Chondrocyte (in vitro differentiated cells): ENCODE results near the gene SMOC2. TPM values are rescaled to one million over a fixed set of nuclear protein-coding genes. Genes with fewer than 3 reads are reported as not detected.

Experiments used
- DNase-seq: peaks from one replicate; pipeline ENCODE4 v3.0.0; 2021; ENCODE audit warnings: mixed read lengths, low spot score
- H3K27ac Mint-ChIP-seq: one replicate; pipeline ENCODE4 v1.8.0; 2021; ENCODE audit warnings: mild to moderate bottlenecking, moderate library complexity, mixed read lengths; ENCODE audit not compliant: unreplicated experiment
- H3K27me3 Mint-ChIP-seq: 2 replicates; pipeline ENCODE4 v1.8.0; 2021; ENCODE audit warnings: low read depth, mixed read lengths
- H3K36me3 Mint-ChIP-seq: 2 replicates; pipeline ENCODE4 v1.8.0; 2021; ENCODE audit warnings: low read depth, mixed read lengths
- H3K4me1 Mint-ChIP-seq: 2 replicates; pipeline ENCODE4 v1.8.0; 2021; ENCODE audit warnings: low read depth, mild to moderate bottlenecking, mixed read lengths
- H3K4me3 Mint-ChIP-seq: one replicate; pipeline ENCODE4 v1.8.0; 2021; ENCODE audit warnings: mild to moderate bottlenecking, moderate library complexity, mixed read lengths; ENCODE audit not compliant: unreplicated experiment
- H3K9me3 Mint-ChIP-seq: 2 replicates; pipeline ENCODE4 v1.8.0; 2021; ENCODE audit warnings: low read depth, mixed read lengths
- total RNA-seq: library from RNA; stranded (reverse); gene quantifications from 3 replicates; pipeline ENCODE4 v1.2.1, GENCODE V29; 2021
- TF ChIP-seq, protein P1 (sequence below): fragments of 200-600 bp; sonication (generic); IDR thresholded peaks from 2 replicates; pipeline ENCODE4 v1.5.0; 2021; ENCODE audit warnings: antibody characterized with exemption, mild to moderate bottlenecking, moderate library complexity

Gene SMOC2
- total RNA-seq, 1 donor from 2014 or later: 148 TPM

DNA sequence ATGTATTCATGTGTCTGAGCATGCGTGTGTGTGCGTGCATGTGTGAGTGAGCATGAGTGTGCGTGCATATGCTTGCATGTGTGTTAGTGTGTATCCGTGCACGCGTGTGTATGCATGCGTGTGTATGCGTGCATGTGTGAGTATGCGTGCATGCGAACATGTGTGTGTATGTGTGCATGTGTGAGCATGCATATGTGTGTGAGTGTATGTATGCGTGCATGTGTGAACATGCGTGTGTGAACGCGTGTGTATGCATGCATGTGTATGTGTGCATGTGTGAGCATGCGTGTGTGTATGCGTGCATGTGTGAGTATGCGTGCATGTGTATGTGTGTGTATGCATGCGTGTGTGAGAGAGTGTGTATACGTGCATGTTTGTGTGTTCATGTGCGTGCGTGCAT, 77.9 kb downstream of the SMOC2 start:
- peaks cover 6% of the 10 kb centered on the region for H3K27me3 Mint-ChIP-seq
- H3K9me3 Mint-ChIP-seq: no peaks in the 10 kb centered on the region
- H3K27ac Mint-ChIP-seq: no peak overlapping the region
- H3K4me3 Mint-ChIP-seq: no peak overlapping the region
- peaks cover 29% of the 10 kb centered on the region for H3K36me3 Mint-ChIP-seq
- TF ChIP-seq, protein P1, sequence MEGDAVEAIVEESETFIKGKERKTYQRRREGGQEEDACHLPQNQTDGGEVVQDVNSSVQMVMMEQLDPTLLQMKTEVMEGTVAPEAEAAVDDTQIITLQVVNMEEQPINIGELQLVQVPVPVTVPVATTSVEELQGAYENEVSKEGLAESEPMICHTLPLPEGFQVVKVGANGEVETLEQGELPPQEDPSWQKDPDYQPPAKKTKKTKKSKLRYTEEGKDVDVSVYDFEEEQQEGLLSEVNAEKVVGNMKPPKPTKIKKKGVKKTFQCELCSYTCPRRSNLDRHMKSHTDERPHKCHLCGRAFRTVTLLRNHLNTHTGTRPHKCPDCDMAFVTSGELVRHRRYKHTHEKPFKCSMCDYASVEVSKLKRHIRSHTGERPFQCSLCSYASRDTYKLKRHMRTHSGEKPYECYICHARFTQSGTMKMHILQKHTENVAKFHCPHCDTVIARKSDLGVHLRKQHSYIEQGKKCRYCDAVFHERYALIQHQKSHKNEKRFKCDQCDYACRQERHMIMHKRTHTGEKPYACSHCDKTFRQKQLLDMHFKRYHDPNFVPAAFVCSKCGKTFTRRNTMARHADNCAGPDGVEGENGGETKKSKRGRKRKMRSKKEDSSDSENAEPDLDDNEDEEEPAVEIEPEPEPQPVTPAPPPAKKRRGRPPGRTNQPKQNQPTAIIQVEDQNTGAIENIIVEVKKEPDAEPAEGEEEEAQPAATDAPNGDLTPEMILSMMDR: no peak
- H3K4me1 Mint-ChIP-seq: peaks cover 26% of the 10 kb centered on the region
- DNase-seq: no peak

DNA sequence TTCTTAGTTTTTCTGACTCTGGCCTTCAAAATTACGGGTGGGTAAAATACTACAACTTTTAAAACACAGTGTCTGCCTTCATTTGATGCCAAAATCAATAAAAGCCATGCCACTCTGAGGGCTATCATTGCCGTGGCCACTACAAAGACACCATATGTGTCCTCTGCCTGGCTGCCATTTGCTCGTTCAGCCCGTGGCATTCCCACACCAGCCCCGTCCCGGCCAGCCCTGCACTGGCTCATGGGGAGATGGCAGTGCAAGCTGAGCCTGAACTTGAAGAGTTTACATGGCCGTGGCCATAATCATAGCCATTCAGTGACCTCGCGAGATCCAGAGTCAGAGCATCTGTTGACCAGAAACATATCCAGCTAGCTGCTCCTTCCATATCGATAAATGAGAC, 79.2 kb downstream of the SMOC2 start:
- TF ChIP-seq, protein P1: no peak
- H3K27me3 Mint-ChIP-seq: peaks cover 6% of the 10 kb centered on the region
- no peaks in the 10 kb centered on the region for H3K9me3 Mint-ChIP-seq
- peaks cover 19% of the 10 kb centered on the region for H3K36me3 Mint-ChIP-seq
- H3K4me1 Mint-ChIP-seq: peaks cover 20% of the 10 kb centered on the region
- no peak for DNase-seq
- no peak overlapping the region for H3K27ac Mint-ChIP-seq
- H3K4me3 Mint-ChIP-seq: no peak overlapping the region

DNA sequence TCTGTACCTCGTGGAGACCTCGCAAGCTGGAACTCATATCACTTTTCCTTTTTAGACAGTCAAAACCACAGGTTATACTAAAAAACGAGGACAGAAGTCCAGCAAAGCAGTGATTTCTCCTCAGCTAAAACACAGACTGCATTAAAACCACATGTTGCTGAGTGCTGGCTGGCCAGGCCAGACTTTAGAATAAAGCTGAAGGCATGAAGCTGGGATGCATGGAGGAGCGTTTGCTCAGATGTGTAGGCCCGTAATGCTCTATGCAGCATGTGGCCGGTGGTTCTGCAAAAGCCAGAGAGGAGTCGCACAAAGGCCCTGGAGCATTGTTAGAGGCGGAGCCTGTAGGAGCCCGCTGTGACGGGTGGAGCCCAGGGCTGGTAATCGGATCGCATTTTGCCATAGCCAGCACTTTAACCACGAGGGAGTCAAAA, 83.6 kb downstream of the SMOC2 start:
- H3K36me3 Mint-ChIP-seq: peaks cover 14% of the 10 kb centered on the region
- peaks cover 39% of the 10 kb centered on the region for H3K4me1 Mint-ChIP-seq
- H3K9me3 Mint-ChIP-seq: no peaks in the 10 kb centered on the region
- H3K4me3 Mint-ChIP-seq: no peak overlapping the region
- TF ChIP-seq, protein P1: no peak
- H3K27me3 Mint-ChIP-seq: peaks cover 6% of the 10 kb centered on the region
- no peak overlapping the region for H3K27ac Mint-ChIP-seq
- DNase-seq: no peak

DNA sequence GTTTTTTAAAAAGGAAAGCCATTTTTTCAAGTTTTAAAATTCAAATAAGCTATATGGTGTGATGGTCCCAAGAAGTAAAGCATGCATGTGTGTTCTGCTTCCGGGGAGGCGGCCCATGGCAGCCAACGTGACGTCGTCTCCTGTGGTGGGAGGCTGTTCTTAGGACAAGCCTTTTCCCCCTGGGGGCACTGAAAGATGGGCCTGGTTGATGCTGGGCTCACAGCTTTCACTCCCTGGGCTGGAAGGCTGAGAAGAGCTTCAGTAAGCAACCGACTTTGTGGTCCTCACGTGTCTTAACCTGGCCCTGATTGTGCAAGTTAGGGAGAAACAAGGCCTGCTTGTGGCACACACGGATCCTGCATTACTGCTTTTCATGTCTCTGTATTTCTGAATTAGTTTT, 84.1 kb downstream of the SMOC2 start:
- Mint-ChIP-seq H3K27ac (no peak overlapping the region), H3K27me3 (peaks cover 6% of the 10 kb centered on the region), H3K4me1 (peaks cover 42% of the 10 kb centered on the region), H3K36me3 (peaks cover 14% of the 10 kb centered on the region), H3K9me3 (no peaks in the 10 kb centered on the region), H3K4me3 (no peak overlapping the region)
- TF ChIP-seq, protein P1: no peak
- DNase-seq: no peak

DNA sequence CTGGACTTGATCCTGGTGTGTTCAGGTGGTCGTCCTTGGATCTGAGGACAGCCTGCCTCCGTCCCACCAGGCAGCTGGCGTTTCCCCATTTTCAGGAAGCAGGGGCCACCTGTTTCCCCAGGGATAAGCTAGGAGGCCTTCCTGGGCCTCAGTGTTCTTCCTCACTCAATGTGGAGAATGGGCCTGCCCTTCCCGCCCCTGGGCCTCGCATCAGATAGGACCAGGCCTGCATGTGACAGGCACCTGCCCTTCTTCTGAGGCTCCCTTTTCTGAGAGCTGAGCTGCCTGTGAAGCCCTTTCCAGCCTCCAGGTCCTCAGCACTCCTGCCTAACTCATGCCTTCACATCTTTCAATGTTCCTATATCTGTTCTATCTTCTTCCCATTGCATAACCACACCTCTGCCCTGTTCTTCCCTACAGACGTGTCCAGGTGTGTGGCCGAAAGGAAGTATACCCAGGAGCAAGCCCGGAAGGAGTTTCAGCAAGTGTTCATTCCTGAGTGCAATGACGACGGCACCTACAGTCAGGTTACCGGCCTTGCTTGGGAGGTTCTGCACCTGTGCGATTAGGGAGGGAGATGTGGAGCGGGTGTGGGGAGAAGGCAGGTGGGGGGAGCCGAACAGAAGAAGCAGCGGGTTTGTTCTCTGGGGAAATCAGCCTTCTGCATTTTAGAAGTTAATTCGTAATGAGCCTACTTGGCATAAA, 85.1 kb downstream of the SMOC2 start:
- Mint-ChIP-seq H3K36me3 (peaks cover 10% of the 10 kb centered on the region), H3K27ac (no peak overlapping the region), H3K4me3 (no peak overlapping the region), H3K9me3 (no peaks in the 10 kb centered on the region), H3K27me3 (peaks cover 10% of the 10 kb centered on the region), H3K4me1 (peaks cover 42% of the 10 kb centered on the region)
- DNase-seq: no peak
- TF ChIP-seq, protein P1: no peak
